Activated B cell treated with CpG ODN at 0.5 μM for 24 hours (primary cell): ENCODE measurements around the gene GRM2. TPM values are rescaled to one million over a fixed set of nuclear protein-coding genes. Genes with fewer than 3 reads are reported as not detected.
A peak's percentile ranks its signal among the peaks of the same experiment; 100 is the strongest.

Source experiments
- ATAC-seq: fragments of 200-7000 bp; cut with Tn5 transposase; one replicate; pipeline ENCODE4 v1.10.0; 2021; ENCODE audit warnings: low read depth, mild to moderate bottlenecking, moderate library complexity
- CTCF ChIA-PET: fragments of 350-600 bp; sonication (Branson Sonifier 250); formaldehyde crosslinking; loops from one replicate; lab custom pipeline; 2021; ENCODE audit warnings: antibody characterized with exemption; lab: Charles Lee
- POLR2A ChIA-PET: fragments of 350-600 bp; sonication (Branson Sonifier 250); formaldehyde crosslinking; loops from one replicate; lab custom pipeline; 2021; ENCODE audit warnings: antibody characterized with exemption; lab: Charles Lee
- DNase-seq: peaks from one replicate; pipeline ENCODE4 v3.0.0; 2022
- H3K27ac Mint-ChIP-seq: one replicate; pipeline ENCODE4 v1.8.0; 2020; ENCODE audit warnings: mixed read lengths
- H3K27me3 Mint-ChIP-seq: one replicate; pipeline ENCODE4 v1.8.0; 2021; ENCODE audit warnings: mixed read lengths
- H3K36me3 Mint-ChIP-seq: one replicate; pipeline ENCODE4 v1.8.0; 2021; ENCODE audit warnings: low read depth, mixed read lengths
- H3K4me1 Mint-ChIP-seq: one replicate; pipeline ENCODE4 v1.8.0; 2021; ENCODE audit warnings: mixed read lengths
- H3K4me3 Mint-ChIP-seq: one replicate; pipeline ENCODE4 v1.8.0; 2020; ENCODE audit warnings: mild to moderate bottlenecking, mixed read lengths
- H3K9me3 Mint-ChIP-seq: one replicate; pipeline ENCODE4 v1.8.0; 2020; ENCODE audit warnings: mixed read lengths
- intact Hi-C: fragments of 100-400 bp; cut with micrococcal nuclease; formaldehyde crosslinking; loops from one replicate; pipeline ENCODE4 v1.15.1; 2024
- total RNA-seq: library from RNA; stranded (reverse); gene quantifications from 2 replicates; pipeline ENCODE4 v1.2.3, GENCODE V29; 2022
- TF ChIP-seq, protein P1 (sequence below): fragments of 200-600 bp; IDR thresholded peaks from one replicate; pipeline ENCODE4 v1.8.0; 2022; ENCODE audit warnings: antibody characterized with exemption, mild to moderate bottlenecking

Gene GRM2
- total RNA-seq, 1 donor from 2014 or later = 0.58 TPM

- CTCF ChIA-PET = no interaction called here
- POLR2A ChIA-PET = no interaction called here
Measured at GRCh38 chr3:51703068-51703760, 3.7 kb upstream of the GRM2 start.

DNA sequence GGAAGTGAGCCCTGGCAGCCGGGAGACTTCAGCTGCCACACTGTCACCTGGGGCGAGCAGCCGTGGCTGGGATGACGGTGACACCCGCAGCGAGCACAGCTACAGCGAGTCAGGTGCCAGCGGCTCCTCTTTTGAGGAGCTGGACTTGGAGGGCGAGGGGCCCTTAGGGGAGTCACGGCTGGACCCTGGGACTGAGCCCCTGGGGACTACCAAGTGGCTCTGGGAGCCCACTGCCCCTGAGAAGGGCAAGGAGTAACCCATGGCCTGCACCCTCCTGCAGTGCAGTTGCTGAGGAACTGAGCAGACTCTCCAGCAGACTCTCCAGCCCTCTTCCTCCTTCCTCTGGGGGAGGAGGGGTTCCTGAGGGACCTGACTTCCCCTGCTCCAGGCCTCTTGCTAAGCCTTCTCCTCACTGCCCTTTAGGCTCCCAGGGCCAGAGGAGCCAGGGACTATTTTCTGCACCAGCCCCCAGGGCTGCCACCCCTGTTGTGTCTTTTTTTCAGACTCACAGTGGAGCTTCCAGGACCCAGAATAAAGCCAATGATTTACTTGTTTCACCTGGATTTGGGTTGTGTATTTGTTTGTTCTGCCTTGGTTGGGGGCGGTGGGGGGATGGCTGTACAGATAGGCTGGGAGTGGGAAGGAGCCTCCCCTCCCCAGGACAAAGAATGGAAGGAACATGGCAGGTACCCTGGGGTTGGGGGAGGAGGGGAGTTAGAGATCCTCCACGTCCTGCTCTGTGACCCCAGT lies 2.9 kb upstream of the GRM2 start:
- Mint-ChIP-seq H3K9me3 (no peaks in the 10 kb centered on the region), H3K27ac (no peak overlapping the region), H3K4me1 (peaks cover 7% of the 10 kb centered on the region), H3K36me3 (peaks cover 59% of the 10 kb centered on the region), H3K27me3 (no peaks in the 10 kb centered on the region), H3K4me3 (no peak overlapping the region)
- TF ChIP-seq, protein P1, sequence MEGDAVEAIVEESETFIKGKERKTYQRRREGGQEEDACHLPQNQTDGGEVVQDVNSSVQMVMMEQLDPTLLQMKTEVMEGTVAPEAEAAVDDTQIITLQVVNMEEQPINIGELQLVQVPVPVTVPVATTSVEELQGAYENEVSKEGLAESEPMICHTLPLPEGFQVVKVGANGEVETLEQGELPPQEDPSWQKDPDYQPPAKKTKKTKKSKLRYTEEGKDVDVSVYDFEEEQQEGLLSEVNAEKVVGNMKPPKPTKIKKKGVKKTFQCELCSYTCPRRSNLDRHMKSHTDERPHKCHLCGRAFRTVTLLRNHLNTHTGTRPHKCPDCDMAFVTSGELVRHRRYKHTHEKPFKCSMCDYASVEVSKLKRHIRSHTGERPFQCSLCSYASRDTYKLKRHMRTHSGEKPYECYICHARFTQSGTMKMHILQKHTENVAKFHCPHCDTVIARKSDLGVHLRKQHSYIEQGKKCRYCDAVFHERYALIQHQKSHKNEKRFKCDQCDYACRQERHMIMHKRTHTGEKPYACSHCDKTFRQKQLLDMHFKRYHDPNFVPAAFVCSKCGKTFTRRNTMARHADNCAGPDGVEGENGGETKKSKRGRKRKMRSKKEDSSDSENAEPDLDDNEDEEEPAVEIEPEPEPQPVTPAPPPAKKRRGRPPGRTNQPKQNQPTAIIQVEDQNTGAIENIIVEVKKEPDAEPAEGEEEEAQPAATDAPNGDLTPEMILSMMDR = no peak
- ChIA-PET CTCF (no interaction called here), POLR2A (no interaction called here)
- DNase-seq (no peak), ATAC-seq (no peak)
- intact Hi-C loops = no loop called here

More at GRCh38 chr3:51703068-51703760, 3.7 kb upstream of the GRM2 start:
- Mint-ChIP-seq H3K27ac (no peak overlapping the region), H3K4me3 (no peak overlapping the region), H3K36me3 (peaks cover 67% of the 10 kb centered on the region), H3K27me3 (no peaks in the 10 kb centered on the region), H3K4me1 (peaks cover 7% of the 10 kb centered on the region), H3K9me3 (no peaks in the 10 kb centered on the region)
- DNase-seq = no peak
- no peak for ATAC-seq
- TF ChIP-seq, protein P1 = no peak
- intact Hi-C loops = no loop called here

- ATAC-seq = no peak
- no peaks in the 10 kb centered on the region for H3K9me3 Mint-ChIP-seq
- DNase-seq = no peak
- intact Hi-C loops = no loop called here
- CTCF ChIA-PET = interaction anchor here (0.6 kb wide), 1 partner anchor 157 kb away, joined by 3 read pairs; no protein-coding TSS in a partner anchor
- TF ChIP-seq, protein P1 = no peak
- no peak overlapping the region for H3K27ac Mint-ChIP-seq
- POLR2A ChIA-PET = no interaction called here
- H3K36me3 Mint-ChIP-seq = peaks cover 53% of the 10 kb centered on the region
- no peaks in the 10 kb centered on the region for H3K27me3 Mint-ChIP-seq
- H3K4me3 Mint-ChIP-seq = no peak overlapping the region
- peaks cover 7% of the 10 kb centered on the region for H3K4me1 Mint-ChIP-seq
Measured at GRCh38 chr3:51704511-51704950, 2.3 kb upstream of the GRM2 start.

GRCh38 chr3:51705276-51706020 lies 1.4 kb upstream of the GRM2 start:
- DNase-seq = peak; percentile 2
- intact Hi-C loops = no loop called here
- Mint-ChIP-seq H3K27me3 (no peaks in the 10 kb centered on the region), H3K36me3 (peaks cover 46% of the 10 kb centered on the region), H3K4me3 (no peak overlapping the region), H3K4me1 (peaks cover 9% of the 10 kb centered on the region), H3K27ac (no peak overlapping the region), H3K9me3 (no peaks in the 10 kb centered on the region)
- TF ChIP-seq, protein P1 = no peak
- ChIA-PET CTCF (interaction anchor here (0.6 kb wide), 1 partner anchor 158 kb away, joined by 3 read pairs; no protein-coding TSS in a partner anchor), POLR2A (no interaction called here)
- no peak for ATAC-seq
